ENCODE results near the gene KRTAP10-7.
"Not testable (repeated sequence)": the region's sequence is repeated elsewhere in the genome, so short reads cannot be mapped to it uniquely, and the experiment has no call there.

KRTAP10-7 gene

DNA sequence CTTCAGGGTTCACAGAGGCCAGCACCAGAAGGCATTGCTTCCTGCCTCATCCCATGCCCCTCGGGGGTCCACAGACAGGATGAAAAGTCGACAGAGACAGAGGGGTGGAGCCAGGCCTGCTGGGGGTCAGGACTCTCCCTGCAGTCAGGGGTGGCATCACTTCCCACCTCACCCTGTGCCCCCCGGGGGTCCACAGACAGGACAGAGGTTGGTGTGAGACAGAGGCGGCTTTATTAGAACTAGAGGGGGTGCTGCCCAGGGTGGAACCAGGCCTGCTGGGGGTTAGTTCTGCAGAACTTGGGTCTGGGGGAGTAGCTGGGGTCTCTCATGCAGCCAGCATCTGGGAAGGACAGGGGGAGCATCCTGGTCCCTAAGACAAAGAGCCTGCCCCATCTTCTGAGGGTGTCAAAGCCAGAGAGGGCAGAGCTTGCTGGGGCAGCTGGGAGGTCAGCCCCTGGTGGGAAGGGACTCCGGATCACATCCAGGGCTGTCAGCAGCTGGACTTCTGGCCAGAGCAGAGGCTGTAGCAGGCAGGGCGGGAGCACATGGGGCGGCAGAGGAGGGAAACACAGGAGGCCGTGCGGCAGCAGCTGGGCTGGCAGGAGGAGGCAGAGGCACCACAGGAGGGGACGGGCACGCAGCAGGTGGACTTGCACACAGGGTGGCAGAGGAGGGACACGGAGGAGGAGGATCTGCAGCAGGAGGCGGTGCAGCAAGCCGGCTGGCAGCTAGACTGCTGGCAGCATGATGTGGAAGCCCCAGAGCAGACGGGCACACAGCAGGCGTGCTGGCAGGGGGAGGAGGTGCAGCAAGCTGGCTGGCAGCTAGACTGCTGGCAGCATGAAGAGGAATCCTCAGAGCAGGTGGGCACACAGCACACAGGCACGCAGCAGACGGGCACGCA lies 9.2 kb upstream of the KRTAP10-7 start:
- DNase-seq (ENCODE audit: low read depth) = not testable (repeated sequence)

DNA sequence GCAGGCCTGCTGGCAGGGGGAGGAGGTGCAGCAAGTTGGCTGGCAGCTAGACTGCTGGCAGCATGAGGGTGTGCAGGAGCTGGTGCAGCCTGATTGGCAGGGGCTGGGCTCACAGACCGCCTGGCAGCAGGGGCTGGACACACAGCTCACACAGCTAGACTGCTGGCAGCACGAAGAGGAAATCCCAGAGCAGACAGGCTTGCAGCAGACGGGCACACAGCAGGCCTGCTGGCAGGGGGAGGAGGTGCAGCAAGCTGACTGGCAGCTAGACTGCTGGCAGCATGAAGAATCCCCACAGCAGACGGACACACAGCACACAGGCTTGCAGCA lies 8.6 kb upstream of the KRTAP10-7 start:
- DNase-seq (ENCODE audit: low read depth) = not testable (repeated sequence)

- no peak for DNase-seq (ENCODE audit: low read depth)
These were observed 7.7 kb upstream of the KRTAP10-7 start, which contains the start of gene KRTAP10-6 for GRCh38 chr21:44592446-44593311. TSS of gene KRTAP10-6 (minus strand) at chr21:44592505. CDS start at chr21:44592484, 21 bp downstream.

DNA sequence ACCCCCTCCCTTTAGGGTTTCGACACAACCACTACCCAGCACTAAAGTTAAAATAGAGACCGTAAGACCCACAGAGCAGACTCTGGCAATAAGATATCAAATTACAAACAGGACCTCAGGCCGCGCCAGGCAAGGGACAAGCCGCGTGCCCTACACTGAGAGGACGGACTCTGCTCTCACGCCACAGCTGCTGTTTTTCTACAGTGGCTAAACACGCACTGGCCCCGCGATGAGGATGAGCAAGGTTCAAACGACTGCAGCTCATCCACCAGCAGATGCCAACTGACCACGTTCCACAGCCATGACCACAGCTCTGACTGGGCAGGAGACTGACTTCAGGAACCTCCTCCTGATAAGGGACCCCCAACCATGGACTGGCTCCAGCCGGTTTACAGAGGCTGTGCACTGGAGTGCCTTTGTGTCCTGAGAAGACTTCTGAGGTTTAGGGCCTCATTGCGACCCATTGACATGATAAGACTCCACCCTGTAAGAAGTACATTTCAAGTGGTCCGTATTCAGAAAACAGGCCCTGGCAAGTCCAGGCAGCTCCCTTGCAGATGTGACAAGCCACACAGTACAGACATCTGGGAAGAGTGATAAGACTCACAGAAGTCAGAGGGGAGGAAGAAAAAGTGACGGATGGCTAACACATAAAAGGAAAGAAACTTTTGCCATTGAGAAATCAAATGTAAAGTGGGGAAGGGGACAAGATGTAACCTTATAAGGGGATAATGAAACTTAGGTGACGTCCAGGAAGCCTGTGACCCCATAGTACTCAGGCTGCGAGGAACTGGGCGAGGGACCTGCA lies 6.6 kb upstream of the KRTAP10-7 start:
- no peak for DNase-seq (ENCODE audit: low read depth)

- no peak for DNase-seq (ENCODE audit: low read depth)
These were observed 5.9 kb upstream of the KRTAP10-7 start for GRCh38 chr21:44594406-44594916.

DNA sequence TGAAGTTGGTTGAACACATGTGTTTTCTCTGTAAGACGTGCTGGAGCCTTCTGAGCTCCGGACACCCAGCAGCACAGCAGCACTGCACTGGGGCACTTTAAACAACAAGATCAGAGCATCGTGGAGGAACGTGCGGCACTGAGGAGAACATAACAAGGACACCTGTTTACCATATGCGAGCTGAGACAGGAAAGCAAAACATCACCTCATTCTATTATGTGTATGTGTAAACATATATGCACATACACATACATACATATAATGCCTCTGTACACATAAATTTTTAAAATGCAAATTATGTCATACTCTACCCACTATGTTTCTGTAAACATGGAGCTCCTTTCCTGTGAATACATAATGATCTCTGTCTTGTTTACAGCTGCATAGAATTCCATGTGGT lies 4.9 kb upstream of the KRTAP10-7 start:
- no peak for DNase-seq (ENCODE audit: low read depth)

GRCh38 chr21:44596068-44596725 lies 4.2 kb upstream of the KRTAP10-7 start:
- DNase-seq (ENCODE audit: low read depth) = no peak

DNA sequence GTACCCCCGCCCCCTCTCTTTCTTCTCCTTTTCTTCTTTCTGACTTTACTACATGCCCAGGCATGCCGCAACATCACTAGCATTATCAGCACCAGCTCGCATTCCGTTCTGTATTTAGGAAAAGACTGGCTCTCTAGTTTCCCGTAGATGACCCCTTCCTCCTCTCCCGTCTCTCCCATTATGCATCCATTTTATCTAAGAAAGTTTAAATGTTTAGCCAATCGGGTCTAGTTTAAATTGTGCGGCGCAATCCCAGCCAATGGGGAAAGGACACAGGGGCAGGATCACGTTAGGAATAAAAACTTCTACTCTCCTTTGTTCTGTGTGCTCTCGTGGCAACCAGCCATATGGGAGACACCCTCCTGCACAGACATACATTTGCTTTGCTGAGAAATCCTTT lies 2.3 kb upstream of the KRTAP10-7 start:
- no peak for DNase-seq (ENCODE audit: low read depth)

- DNase-seq (ENCODE audit: low read depth) = no peak
These were observed 950 bp upstream of the KRTAP10-7 start for GRCh38 chr21:44599264-44600029.

GRCh38 chr21:44601091-44601490 lies 694 bp downstream of the KRTAP10-7 start:
- DNase-seq (ENCODE audit: low read depth) = not testable (repeated sequence)

DNA sequence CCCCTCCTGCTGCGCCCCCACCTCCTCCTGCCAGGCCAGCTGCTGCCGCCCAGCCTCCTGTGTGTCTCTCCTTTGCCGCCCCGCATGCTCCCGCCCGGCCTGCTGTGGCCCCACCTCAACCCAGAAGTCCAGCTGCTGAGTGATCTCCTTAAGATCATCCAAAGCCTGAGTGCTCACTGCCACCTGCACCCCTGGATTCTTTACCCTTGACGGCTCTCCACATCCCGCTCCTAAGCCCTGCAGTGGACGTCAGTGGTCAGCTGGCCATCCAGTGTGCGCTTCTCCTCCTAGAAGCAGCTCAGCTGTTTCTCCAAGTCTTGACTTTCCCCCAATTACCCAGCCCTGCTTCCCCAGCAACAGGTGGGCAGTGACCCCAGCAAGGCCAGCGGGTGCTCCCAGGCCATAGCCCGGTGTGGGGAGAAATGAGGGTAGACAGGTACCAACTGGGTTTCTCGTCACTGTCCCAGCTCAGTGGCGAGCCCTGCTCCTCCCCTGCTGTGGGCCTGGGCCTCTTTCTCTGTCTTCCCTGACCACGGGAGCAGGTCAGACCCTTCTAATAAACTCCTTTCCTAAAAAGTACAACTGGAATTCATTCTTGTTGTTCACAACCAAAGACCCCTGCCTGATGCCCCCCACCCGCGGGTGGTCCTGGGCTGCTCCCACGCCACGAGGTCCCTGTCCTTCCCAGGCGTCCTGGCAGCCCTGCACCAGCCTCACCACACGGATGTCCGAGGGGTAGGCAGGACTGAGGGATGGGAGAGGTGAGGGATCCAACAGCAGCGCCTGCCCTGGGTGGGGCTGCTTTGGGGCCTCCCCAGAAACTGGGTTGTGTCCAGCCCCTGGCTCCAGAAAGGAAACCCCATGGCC lies 1.4 kb downstream of the KRTAP10-7 start:
- no peak for DNase-seq (ENCODE audit: low read depth)

- no peak for DNase-seq (ENCODE audit: low read depth)
These were observed 2.1 kb downstream of the KRTAP10-7 start for GRCh38 chr21:44602463-44602850.

GRCh38 chr21:44603109-44603875 lies 2.9 kb downstream of the KRTAP10-7 start:
- no peak for DNase-seq (ENCODE audit: low read depth)

GRCh38 chr21:44603911-44604310 lies 3.5 kb downstream of the KRTAP10-7 start:
- no peak for DNase-seq (ENCODE audit: low read depth)

GRCh38 chr21:44606495-44606894 lies 6.1 kb downstream of the KRTAP10-7 start:
- DNase-seq (ENCODE audit: low read depth) = no peak

- no peak for DNase-seq (ENCODE audit: low read depth)
These were observed 8.8 kb downstream of the KRTAP10-7 start for GRCh38 chr21:44609193-44609592.

DNA sequence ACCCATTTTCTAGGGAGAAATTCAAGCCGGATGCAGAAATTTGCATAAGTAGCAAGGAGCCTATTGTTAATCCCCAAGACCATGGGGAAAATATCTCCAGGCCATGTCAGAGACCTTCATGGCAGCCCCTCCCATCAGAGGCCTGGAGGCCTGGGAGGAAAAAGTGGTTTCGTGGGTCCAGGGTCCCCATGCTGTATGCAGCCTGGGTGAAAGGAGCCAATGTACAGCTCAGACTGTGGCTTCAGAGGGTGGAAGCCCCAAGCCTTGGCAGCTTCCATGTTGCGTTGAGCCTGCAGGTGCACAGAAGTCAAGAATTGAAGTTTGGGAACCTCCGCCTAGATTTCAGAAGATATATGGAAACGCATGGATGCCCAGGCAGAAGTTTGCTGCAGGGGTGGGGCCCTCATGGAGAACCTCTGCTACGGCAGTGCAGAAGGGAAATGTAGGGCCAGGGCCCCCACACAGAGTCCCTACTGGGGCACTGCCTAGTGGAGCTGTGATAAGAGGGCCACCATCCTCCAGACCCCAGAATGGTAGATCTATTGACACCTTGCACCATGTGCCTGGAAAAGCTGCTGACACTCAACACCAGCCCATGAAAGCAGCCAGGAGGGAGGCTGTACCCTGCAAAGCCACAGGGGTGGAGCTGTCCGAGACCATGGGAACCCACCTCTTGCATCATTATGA lies 9.9 kb downstream of the KRTAP10-7 start:
- not testable (repeated sequence) for DNase-seq (ENCODE audit: low read depth)

- DNase-seq (ENCODE audit: low read depth) = no peak
These were observed 11.2 kb downstream of the KRTAP10-7 start for GRCh38 chr21:44611551-44611950.

Data from T follicular helper cell (primary cell).